GM12872 (cell line): ENCODE measurements around the gene CYP27A1.

ENCODE experiments used
- TF ChIP-seq, protein P1 (sequence below): IDR thresholded peaks from 3 replicates; pipeline ENCODE4 v1.5.1; 2011; ENCODE audit warnings: low read depth, mild to moderate bottlenecking, low read length, moderate library complexity; ENCODE audit not compliant: insufficient read depth

The CYP27A1 gene

DNA sequence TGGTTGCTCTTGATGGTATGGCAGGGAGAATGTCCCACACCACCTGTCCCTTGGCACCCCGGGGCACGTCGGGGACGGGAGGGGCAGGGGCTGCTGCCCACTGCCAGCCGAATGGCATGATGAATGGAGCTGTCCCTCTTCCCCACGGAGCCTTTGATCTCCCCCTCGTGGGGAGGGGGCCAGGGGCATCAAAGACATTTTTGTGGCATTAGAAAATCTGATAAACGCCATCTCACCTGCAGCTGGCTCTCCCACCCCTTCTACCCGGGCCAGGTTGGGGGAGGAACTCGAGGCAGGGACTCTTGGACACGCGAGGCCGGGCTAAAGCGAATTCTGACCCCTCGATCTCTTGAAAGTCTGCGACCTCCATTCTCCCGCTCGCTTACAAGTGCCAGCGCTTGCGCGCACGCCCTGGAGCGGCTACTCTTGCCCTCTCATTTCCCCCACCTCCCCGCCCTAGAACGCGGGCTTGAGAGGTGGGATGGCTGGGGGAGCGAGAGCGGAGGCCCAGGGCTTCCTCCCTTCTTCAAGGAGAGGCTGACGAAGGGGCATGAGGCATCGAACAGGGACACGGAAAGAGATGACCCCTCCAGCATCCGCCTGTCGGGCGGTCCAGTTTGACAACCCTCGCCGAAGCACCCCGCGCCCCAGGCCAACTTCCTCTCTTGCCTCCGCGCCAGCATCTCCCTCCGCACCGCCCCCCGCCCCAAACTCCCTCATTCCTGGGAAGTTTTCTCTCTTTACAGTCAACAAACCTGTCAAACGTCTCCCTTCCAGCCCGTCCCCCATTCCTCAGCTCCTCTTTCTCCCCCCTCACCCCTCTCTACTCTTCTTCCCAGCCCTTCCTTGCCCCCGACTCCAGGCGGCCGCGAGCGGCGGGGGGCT lies 77.0 kb downstream of the CYP27A1 start:
- TF ChIP-seq, protein P1, sequence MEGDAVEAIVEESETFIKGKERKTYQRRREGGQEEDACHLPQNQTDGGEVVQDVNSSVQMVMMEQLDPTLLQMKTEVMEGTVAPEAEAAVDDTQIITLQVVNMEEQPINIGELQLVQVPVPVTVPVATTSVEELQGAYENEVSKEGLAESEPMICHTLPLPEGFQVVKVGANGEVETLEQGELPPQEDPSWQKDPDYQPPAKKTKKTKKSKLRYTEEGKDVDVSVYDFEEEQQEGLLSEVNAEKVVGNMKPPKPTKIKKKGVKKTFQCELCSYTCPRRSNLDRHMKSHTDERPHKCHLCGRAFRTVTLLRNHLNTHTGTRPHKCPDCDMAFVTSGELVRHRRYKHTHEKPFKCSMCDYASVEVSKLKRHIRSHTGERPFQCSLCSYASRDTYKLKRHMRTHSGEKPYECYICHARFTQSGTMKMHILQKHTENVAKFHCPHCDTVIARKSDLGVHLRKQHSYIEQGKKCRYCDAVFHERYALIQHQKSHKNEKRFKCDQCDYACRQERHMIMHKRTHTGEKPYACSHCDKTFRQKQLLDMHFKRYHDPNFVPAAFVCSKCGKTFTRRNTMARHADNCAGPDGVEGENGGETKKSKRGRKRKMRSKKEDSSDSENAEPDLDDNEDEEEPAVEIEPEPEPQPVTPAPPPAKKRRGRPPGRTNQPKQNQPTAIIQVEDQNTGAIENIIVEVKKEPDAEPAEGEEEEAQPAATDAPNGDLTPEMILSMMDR = no peak

DNA sequence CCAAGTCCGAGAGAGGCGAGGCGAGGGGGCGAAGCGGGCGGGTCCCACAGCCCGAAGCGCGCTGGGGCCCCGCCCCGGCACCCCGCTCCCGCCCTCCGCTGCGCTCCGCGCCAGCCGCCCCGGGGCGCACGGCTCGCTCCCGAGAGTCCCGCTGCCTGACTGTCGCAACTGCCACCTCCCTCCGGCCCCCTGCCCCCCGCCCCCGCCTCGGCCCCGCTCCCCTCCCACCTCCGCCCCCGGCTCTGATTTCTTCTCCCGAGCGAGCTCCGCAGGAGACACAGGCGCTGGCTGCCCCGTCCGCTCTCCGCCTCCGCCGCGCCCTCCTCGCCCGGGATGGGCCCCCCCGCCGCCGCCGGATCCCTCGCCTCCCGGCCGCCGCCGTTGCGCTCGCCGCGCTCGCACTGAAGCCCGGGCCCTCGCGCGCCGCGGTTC lies 77.6 kb downstream of the CYP27A1 start, which contains the start of gene WNT6:
Gene WNT6, plus strand, starts transcription at position 250 of the 432 bp plus-strand sequence. CDS start 233 bp downstream, outside the sequence.
- TF ChIP-seq, protein P1 = no peak

DNA sequence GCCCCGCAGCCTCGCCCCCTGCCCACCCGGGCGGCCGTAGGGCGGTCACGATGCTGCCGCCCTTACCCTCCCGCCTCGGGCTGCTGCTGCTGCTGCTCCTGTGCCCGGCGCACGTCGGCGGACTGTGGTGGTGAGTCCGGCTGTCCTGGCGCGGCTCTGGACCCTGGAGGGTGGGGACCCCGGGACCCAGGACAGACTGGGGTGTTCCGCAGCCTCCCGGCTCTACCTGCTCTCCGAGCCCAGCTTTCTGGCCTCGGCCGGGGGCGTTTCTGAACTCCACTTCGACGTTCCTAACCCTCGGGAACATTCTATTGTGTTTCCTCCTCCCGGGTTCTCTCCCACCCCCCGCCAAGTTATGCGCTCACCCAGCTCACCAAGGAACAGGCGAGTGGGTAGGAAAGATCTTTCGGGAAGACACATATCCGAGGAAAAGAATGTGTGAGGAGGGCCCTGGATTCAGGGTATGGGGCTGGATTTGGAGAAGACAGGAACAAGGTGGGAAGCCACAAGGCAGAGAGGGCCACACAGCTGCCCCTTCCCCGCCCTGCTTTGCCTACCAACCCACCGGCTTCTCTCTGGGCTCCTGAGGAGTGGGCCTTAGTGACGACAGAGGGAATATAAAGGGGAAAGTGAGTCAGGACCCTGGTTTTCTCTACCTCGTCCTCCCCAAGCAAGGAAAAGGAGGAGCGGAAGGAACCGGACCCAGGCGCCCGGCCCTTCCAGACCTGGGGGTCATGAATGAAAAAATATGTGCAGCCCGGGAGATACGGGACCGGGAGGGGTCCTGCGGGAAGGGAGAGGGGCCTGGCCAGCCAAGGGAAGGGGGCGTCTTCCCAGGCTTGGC lies 78.3 kb downstream of the CYP27A1 start:
- TF ChIP-seq, protein P1 = no peak

DNA sequence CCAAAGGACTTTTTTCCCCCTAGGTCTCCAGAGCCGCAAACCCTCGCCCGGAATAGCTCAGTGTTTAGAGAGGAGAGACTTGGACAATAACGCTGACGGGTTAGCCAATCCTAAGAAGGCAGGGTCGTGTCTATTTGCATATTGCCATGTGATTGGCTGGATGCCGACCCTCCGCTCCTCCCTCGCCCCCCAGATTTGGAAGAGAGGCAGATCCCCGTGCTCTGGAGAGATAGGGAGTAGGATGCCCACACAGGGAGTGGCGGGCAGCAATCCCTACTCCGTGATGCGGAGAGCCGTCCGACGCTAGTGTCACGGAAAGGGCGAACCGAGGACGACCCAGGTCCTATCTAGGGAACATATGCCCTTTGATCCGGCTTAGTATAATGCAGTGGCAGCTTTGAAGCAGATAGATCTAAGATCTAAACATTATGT lies 79.0 kb downstream of the CYP27A1 start:
- TF ChIP-seq, protein P1 = no peak

DNA sequence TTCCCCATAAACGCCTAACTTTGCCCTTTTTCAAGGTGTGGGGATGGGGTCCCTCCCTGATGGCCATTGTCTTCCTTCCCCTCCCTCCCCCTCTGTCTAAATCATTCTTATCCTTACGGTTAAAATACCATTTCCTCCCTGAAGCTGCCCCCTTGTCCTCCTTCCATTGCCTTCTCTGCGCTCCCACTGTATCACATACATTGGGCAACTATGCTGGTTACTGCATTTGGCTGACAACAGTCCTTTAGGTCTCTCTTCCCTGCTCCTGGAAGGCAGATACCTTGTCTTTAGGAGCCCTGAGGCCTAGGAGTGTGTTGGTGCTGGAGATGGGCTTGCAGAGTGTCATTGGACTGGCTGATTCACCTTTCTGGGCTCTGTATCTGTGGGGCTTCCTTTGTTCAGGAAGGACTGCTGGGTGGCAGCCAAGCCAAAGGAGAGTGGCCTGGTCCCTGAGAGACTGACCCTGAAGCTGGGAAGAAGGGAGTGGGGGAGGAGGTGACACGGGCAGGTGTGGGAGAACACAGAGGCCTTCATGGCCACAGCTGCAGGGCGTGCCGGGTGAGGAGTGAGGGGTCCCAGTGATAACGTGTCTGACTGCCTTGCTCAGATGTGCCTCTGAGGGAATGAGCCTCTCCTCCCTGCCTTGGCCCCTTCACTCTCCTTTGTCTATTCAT lies 79.8 kb downstream of the CYP27A1 start:
- TF ChIP-seq, protein P1 = no peak

DNA sequence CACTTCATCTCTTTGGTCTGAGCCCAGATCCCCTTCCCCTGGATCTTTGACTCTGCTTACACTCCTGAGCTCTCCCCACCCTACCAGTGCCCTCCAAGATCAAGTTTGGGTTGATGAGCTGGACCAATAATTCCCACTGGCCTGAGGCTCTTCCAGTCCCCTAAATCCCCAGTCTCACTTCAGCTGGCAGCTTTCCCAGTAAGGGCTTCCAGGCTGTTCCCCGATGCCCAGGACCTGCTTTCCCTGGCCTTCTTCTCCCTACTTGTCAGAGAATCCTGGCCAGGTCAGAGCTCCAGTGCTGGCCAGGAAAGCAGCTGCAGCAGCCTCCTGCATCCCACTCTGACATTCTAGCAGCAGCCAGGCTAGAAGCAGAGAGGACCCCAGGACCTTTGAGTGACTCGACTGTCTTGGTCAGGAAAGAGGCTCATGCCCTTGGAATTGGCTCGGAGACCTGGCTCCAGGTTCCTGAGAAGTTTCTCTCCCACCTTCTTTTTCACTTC lies 81.1 kb downstream of the CYP27A1 start:
- TF ChIP-seq, protein P1 = no peak
